Neural cell (in vitro differentiated cells): ENCODE results near the gene IL22RA2. TPM values are rescaled to one million over a fixed set of nuclear protein-coding genes. Genes with fewer than 3 reads are reported as not detected.

Experiments
- H2AFZ ChIP-seq: fragments of 200-600, 300-800 bp; sonication (generic), shearing (Covaris generic); 2 replicates; pipeline ENCODE4 v1.6.0; 2014; ENCODE audit warnings: low read depth, mild to moderate bottlenecking, antibody characterized with exemption, low read length, moderate library complexity
- H3F3A ChIP-seq: fragments of 200-600 bp; shearing (Covaris generic); 2 replicates; pipeline ENCODE4 v1.6.1; 2016; ENCODE audit warnings: mild to moderate bottlenecking, moderate library complexity, mixed read lengths, antibody characterized with exemption, low read length; ENCODE audit not compliant: insufficient read depth, poor library complexity, severe bottlenecking
- H3K27ac ChIP-seq: fragments of 200-600, 300-800 bp; sonication (generic), shearing (Covaris generic); 2 replicates; pipeline ENCODE4 v1.5.1; 2014; ENCODE audit warnings: mild to moderate bottlenecking, low read length, moderate library complexity
- H3K27me3 ChIP-seq: fragments of 300-800, 200-600 bp; sonication (generic), shearing (Covaris generic); 2 replicates; pipeline ENCODE4 v1.6.0; 2014; ENCODE audit warnings: mild to moderate bottlenecking, low read depth, low read length, moderate library complexity; ENCODE audit not compliant: insufficient read depth
- H3K36me3 ChIP-seq: fragments of 300-800, 200-600 bp; sonication (generic), shearing (Covaris generic); 2 replicates; pipeline ENCODE4 v1.5.1; 2014; ENCODE audit warnings: mild to moderate bottlenecking, antibody characterized with exemption, low read length, moderate library complexity; ENCODE audit not compliant: insufficient read depth
- H3K4me2 ChIP-seq: fragments of 300-800, 200-600 bp; sonication (generic), shearing (Covaris generic); 2 replicates; pipeline ENCODE4 v1.6.0; 2014; ENCODE audit warnings: mild to moderate bottlenecking, low read length
- H3K4me3 ChIP-seq: fragments of 300-800, 200-600 bp; sonication (generic), shearing (Covaris generic); 2 replicates; pipeline ENCODE4 v1.5.1; 2014; ENCODE audit warnings: mild to moderate bottlenecking, low read length, moderate library complexity
- H3K79me2 ChIP-seq: fragments of 200-600 bp; shearing (Covaris generic); replicated peaks from 2 replicates; pipeline ENCODE4 v1.6.0; 2014; ENCODE audit warnings: mild to moderate bottlenecking, low read length, moderate library complexity; ENCODE audit not compliant: insufficient read depth
- H3K9ac ChIP-seq: fragments of 300-800, 200-600 bp; sonication (generic), shearing (Covaris generic); 2 replicates; pipeline ENCODE4 v1.6.1; 2016; ENCODE audit warnings: mild to moderate bottlenecking, low read length, mixed read lengths
- H3K9me2 ChIP-seq: fragments of 200-600 bp; shearing (Covaris generic); 2 replicates; pipeline ENCODE4 v1.6.1; 2016; ENCODE audit warnings: mild to moderate bottlenecking, low read length, mixed read lengths; ENCODE audit not compliant: insufficient read depth
- H3K9me3 ChIP-seq: fragments of 200-600, 300-800 bp; sonication (generic), shearing (Covaris generic); 2 replicates; pipeline ENCODE4 v1.6.1; 2016; ENCODE audit warnings: mild to moderate bottlenecking, mixed run types, low read length, moderate library complexity, mixed read lengths
- H4K20me1 ChIP-seq: fragments of 200-600 bp; shearing (Covaris generic); 2 replicates; pipeline ENCODE4 v1.6.1; 2016; ENCODE audit warnings: mild to moderate bottlenecking, mixed run types; ENCODE audit not compliant: insufficient read depth
- EP300 ChIP-seq: fragments of 450-650 bp; conservative IDR thresholded peaks from 2 replicates; pipeline ENCODE4 v1.6.1; 2014; ENCODE audit warnings: antibody characterized with exemption, mild to moderate bottlenecking, moderate library complexity; ENCODE audit not compliant: poor library complexity, severe bottlenecking
- EZH2 ChIP-seq: fragments of 200-600, 300-800 bp; shearing (Covaris generic), sonication (generic); IDR thresholded peaks from 2 replicates; pipeline ENCODE4 v1.6.1; 2014; ENCODE audit warnings: antibody characterized with exemption, low read length, borderline replicate concordance, mild to moderate bottlenecking; ENCODE audit not compliant: insufficient read depth, poor library complexity, severe bottlenecking
- MXI1 ChIP-seq: fragments of 450-650 bp; conservative IDR thresholded peaks from 2 replicates; pipeline ENCODE4 v1.6.1; 2014; ENCODE audit warnings: antibody characterized with exemption, mild to moderate bottlenecking; ENCODE audit not compliant: poor library complexity, severe bottlenecking
- POLR2AphosphoS5 ChIP-seq: IDR thresholded peaks from 2 replicates; pipeline ENCODE4 v1.6.1; 2012
- RAD21 ChIP-seq: fragments of 450-650 bp; conservative IDR thresholded peaks from 2 replicates; pipeline ENCODE4 v1.6.1; 2014; ENCODE audit warnings: antibody characterized with exemption, mild to moderate bottlenecking, moderate library complexity
- SMC3 ChIP-seq: fragments of 450-650 bp; conservative IDR thresholded peaks from 2 replicates; pipeline ENCODE4 v1.6.1; 2014; ENCODE audit warnings: antibody characterized with exemption, mild to moderate bottlenecking, moderate library complexity; ENCODE audit not compliant: poor library complexity
- TAF1 ChIP-seq: IDR thresholded peaks from 2 replicates; pipeline ENCODE4 v1.6.1; 2012; ENCODE audit warnings: low read depth
- polyA plus RNA-seq: library from polyadenylated mRNA; depleted of rRNA; stranded (reverse); fragments of >200 nt; gene quantifications from 2 replicates; pipeline ENCODE4 v1.2.3, GENCODE V29; 2014
- TF ChIP-seq, protein P1 (sequence below): IDR thresholded peaks from 2 replicates; pipeline ENCODE4 v1.6.1; 2012; ENCODE audit warnings: borderline replicate concordance
- TF ChIP-seq, protein P2 (sequence below): fragments of 450-650 bp; IDR thresholded peaks from 2 replicates; pipeline ENCODE4 v1.5.1; 2014; ENCODE audit warnings: antibody characterized with exemption, mild to moderate bottlenecking, moderate library complexity; ENCODE audit not compliant: poor library complexity, severe bottlenecking

The IL22RA2 gene
- polyA plus RNA-seq, 1 donor from 2014 or later, result not detected

DNA sequence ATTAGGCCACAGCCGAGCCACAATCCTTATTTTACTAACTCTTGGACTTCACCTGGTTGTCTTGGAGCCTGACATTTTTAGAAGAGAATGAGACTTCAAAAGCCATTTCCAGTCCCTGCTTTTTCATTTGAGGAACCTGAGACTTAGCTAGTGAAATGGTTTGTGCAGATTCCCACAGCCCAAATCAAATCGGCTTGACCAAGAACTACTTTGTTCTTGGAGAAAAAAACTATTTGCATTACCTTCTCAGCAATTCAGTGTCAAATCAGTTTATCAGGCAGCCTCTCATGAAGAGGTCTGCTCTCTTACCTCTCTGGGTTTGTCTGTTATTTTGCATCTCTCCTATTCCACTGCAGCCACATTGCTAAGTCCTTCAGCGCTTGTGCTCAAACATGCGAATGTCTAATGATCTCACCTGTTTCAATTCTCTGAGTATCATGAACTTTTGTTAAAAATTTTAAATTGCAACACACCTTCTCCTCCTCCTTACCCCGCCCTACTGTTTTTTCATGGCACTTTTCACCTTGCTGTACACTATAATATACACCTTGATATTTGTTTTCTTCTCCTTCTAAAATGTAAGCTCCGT is 46.3 kb upstream of the IL22RA2 start:
- no peaks in the 10 kb centered on the region for H3K9me2 ChIP-seq
- H3K4me3 ChIP-seq, result peak overlapping the region; percentile 96
- no peaks in the 10 kb centered on the region for H3K9me3 ChIP-seq
- peak overlapping the region; percentile 93 for H3K9ac ChIP-seq
- H3K27ac ChIP-seq, result peak overlapping the region; percentile 92
- H4K20me1 ChIP-seq, result no peaks in the 10 kb centered on the region
- H2AFZ ChIP-seq, result peak overlapping the region; percentile 81
- H3K27me3 ChIP-seq, result no peaks in the 10 kb centered on the region
- TF ChIP-seq EZH2 (no peak), RAD21 (no peak), TAF1 (no peak), SMC3 (no peak), EP300 (no peak), POLR2AphosphoS5 (no peak), MXI1 (no peak)
- TF ChIP-seq, protein P1, sequence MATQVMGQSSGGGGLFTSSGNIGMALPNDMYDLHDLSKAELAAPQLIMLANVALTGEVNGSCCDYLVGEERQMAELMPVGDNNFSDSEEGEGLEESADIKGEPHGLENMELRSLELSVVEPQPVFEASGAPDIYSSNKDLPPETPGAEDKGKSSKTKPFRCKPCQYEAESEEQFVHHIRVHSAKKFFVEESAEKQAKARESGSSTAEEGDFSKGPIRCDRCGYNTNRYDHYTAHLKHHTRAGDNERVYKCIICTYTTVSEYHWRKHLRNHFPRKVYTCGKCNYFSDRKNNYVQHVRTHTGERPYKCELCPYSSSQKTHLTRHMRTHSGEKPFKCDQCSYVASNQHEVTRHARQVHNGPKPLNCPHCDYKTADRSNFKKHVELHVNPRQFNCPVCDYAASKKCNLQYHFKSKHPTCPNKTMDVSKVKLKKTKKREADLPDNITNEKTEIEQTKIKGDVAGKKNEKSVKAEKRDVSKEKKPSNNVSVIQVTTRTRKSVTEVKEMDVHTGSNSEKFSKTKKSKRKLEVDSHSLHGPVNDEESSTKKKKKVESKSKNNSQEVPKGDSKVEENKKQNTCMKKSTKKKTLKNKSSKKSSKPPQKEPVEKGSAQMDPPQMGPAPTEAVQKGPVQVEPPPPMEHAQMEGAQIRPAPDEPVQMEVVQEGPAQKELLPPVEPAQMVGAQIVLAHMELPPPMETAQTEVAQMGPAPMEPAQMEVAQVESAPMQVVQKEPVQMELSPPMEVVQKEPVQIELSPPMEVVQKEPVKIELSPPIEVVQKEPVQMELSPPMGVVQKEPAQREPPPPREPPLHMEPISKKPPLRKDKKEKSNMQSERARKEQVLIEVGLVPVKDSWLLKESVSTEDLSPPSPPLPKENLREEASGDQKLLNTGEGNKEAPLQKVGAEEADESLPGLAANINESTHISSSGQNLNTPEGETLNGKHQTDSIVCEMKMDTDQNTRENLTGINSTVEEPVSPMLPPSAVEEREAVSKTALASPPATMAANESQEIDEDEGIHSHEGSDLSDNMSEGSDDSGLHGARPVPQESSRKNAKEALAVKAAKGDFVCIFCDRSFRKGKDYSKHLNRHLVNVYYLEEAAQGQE, result no peak
- TF ChIP-seq, protein P2, sequence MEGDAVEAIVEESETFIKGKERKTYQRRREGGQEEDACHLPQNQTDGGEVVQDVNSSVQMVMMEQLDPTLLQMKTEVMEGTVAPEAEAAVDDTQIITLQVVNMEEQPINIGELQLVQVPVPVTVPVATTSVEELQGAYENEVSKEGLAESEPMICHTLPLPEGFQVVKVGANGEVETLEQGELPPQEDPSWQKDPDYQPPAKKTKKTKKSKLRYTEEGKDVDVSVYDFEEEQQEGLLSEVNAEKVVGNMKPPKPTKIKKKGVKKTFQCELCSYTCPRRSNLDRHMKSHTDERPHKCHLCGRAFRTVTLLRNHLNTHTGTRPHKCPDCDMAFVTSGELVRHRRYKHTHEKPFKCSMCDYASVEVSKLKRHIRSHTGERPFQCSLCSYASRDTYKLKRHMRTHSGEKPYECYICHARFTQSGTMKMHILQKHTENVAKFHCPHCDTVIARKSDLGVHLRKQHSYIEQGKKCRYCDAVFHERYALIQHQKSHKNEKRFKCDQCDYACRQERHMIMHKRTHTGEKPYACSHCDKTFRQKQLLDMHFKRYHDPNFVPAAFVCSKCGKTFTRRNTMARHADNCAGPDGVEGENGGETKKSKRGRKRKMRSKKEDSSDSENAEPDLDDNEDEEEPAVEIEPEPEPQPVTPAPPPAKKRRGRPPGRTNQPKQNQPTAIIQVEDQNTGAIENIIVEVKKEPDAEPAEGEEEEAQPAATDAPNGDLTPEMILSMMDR, result no peak
- peaks cover 41% of the 10 kb centered on the region for H3K79me2 ChIP-seq
- peak overlapping the region; percentile 83 for H3K4me2 ChIP-seq
- H3K36me3 ChIP-seq, result no peaks in the 10 kb centered on the region
- H3F3A ChIP-seq, result no peaks in the 10 kb centered on the region

DNA sequence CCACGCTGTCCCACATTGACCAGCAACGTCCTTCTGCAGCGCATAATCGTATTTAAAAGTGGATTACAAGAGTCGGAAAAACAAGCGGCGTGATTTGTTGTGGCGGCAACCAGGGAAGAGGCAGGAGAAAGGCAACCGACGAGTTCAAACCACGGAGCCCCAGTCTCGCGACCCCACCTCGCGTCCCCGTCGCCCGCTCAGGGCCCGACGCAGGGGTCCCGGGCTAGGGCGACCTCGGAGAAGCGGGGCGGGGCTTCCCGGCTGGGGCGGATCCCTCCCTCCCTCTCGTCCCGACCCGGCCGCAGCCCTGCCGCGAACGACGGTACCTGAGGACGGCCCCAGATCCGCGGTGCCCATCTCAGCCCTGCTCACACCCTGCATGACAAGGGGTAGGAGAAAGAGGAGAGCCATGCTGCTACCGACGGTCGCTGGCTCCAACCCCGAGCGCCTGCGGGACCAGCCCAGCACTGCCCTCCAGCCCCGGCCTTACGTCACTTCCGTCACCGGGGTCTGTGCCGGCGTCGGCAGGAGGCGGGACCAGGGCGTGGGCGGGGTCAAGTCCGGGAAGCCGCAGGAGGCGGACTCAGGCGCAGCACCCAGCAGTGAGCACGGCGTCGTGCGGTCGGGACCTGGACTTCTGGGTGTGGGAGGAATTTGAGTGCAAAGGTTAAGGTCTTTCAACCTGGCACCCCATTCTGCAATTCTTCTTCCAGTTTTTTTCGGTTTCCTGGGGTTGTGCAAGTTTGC is 45.6 kb upstream of the IL22RA2 start, which contains the start of gene IFNGR1:
Gene IFNGR1, minus strand, starts transcription at position 469 of the 747 bp plus-strand sequence. Its CDS starts 58 bp downstream, at position 411.
- Histone ChIP-seq H4K20me1 (no peaks in the 10 kb centered on the region), H3K4me2 (peak within 1 kb of the TSS; percentile 83), H3K79me2 (peaks cover 44% of the 10 kb centered on the region), H3K9ac (peak within 1 kb of the TSS; percentile 93), H3K36me3 (no peaks in the 10 kb centered on the region), H3K9me3 (no peaks in the 10 kb centered on the region), H3F3A (no peaks in the 10 kb centered on the region), H3K9me2 (no peaks in the 10 kb centered on the region), H2AFZ (peak within 1 kb of the TSS; percentile 92), H3K4me3 (peak within 1 kb of the TSS; percentile 96), H3K27me3 (no peaks in the 10 kb centered on the region), H3K27ac (peak within 1 kb of the TSS; percentile 92)
- TF ChIP-seq, protein P2, result no peak
- peak; percentile 12 for TF ChIP-seq SMC3
- no peak for TF ChIP-seq TAF1
- peak; percentile 51 for TF ChIP-seq EP300
- TF ChIP-seq POLR2AphosphoS5, result peak; percentile 97
- TF ChIP-seq MXI1, result peak; percentile 73
- TF ChIP-seq EZH2, result no peak
- TF ChIP-seq, protein P1, result peak; percentile 42
